Mesenchymal stem cell (in vitro differentiated cells and primary cell): ENCODE data around the gene HSPH1.
"Not testable (repeated sequence)": the region's sequence is repeated elsewhere in the genome, so short reads cannot be mapped to it uniquely, and the experiment has no call there.

Source experiments
- DNase-seq: peaks from one replicate; pipeline ENCODE4 v3.0.0-alpha.2; 2013
- H2AFZ ChIP-seq: one replicate; pipeline ENCODE4 v1.6.1; 2013; ENCODE audit warnings: low read depth, mild to moderate bottlenecking, control low read depth, inconsistent platforms, low read length, moderate library complexity
- H2AK5ac ChIP-seq: 2 replicates; pipeline ENCODE4 v1.6.1; 2013; ENCODE audit warnings: low read length, moderate library complexity, mild to moderate bottlenecking, inconsistent platforms; ENCODE audit not compliant: severe bottlenecking
- H2BK120ac ChIP-seq: one replicate; pipeline ENCODE4 v1.6.1; 2013; ENCODE audit warnings: low read depth, mild to moderate bottlenecking, inconsistent platforms, low read length, moderate library complexity
- H2BK12ac ChIP-seq, 2 experiments: one replicate each; pipeline ENCODE4 v1.6.1; 2013; ENCODE audit warnings: inconsistent platforms in 2 of 2, low read length in 2 of 2, mild to moderate bottlenecking in 2 of 2, moderate library complexity in 2 of 2, control low read depth in 1 of 2
- H2BK15ac ChIP-seq: one replicate; pipeline ENCODE4 v1.6.1; 2013; ENCODE audit warnings: mild to moderate bottlenecking, low read depth, inconsistent platforms; ENCODE audit not compliant: poor library complexity, severe bottlenecking
- H2BK5ac ChIP-seq: 2 replicates; pipeline ENCODE4 v1.6.1; 2013; ENCODE audit warnings: low read depth, mild to moderate bottlenecking, low read length, control low read depth, inconsistent platforms; ENCODE audit not compliant: poor library complexity, severe bottlenecking
- H3K14ac ChIP-seq, 2 experiments: one replicate each; pipeline ENCODE4 v1.6.1; 2013; ENCODE audit warnings: inconsistent platforms in 2 of 2, low read length in 2 of 2, control low read depth in 1 of 2, mild to moderate bottlenecking in 1 of 2, moderate library complexity in 1 of 2
- H3K18ac ChIP-seq, 2 experiments: one replicate each; pipeline ENCODE4 v1.6.1; 2013; ENCODE audit warnings: inconsistent platforms in 2 of 2, low read length in 2 of 2, control low read depth in 1 of 2, low read depth in 1 of 2, mild to moderate bottlenecking in 1 of 2
- H3K23ac ChIP-seq, 2 experiments: one replicate each; pipeline ENCODE4 v1.6.1; 2013; ENCODE audit warnings: inconsistent platforms in 2 of 2, low read length in 2 of 2, mild to moderate bottlenecking in 2 of 2, moderate library complexity in 2 of 2, control low read depth in 1 of 2
- H3K27ac ChIP-seq: 2 replicates; pipeline ENCODE4 v1.5.1; 2013; ENCODE audit warnings: mild to moderate bottlenecking, moderate library complexity, low read length, control low read depth, inconsistent platforms; ENCODE audit not compliant: poor library complexity, severe bottlenecking
- H3K27me3 ChIP-seq, 2 experiments: 2 replicates each; pipeline versions ENCODE4 v1.6.1 to v1.7.0; 2013; ENCODE audit warnings: low read length in 2 of 2, mild to moderate bottlenecking in 2 of 2, moderate library complexity in 2 of 2, control low read depth in 1 of 2, inconsistent platforms in 1 of 2; ENCODE audit not compliant: control insufficient read depth in 1 of 2, insufficient read depth in 1 of 2
- H3K36me3 ChIP-seq, 2 experiments: 2 replicates each; pipeline versions ENCODE4 v1.6.1 to v1.7.0; 2013; ENCODE audit warnings: low read length in 2 of 2, control low read depth in 1 of 2, inconsistent platforms in 1 of 2, low read depth in 1 of 2, mild to moderate bottlenecking in 1 of 2; ENCODE audit not compliant: insufficient read depth in 2 of 2, control insufficient read depth in 1 of 2
- H3K4ac ChIP-seq, 2 experiments: one replicate each; pipeline ENCODE4 v1.6.1; 2013; ENCODE audit warnings: inconsistent platforms in 2 of 2, low read length in 2 of 2, mild to moderate bottlenecking in 2 of 2, moderate library complexity in 2 of 2, control low read depth in 1 of 2, low read depth in 1 of 2
- H3K4me1 ChIP-seq: 2 replicates; pipeline ENCODE4 v1.6.1; 2013; ENCODE audit warnings: low read depth, low read length, control low read depth; ENCODE audit not compliant: control insufficient read depth, insufficient read depth
- H3K4me2 ChIP-seq: 2 replicates; pipeline ENCODE4 v1.6.1; 2013; ENCODE audit warnings: low read length, mild to moderate bottlenecking, inconsistent platforms; ENCODE audit not compliant: poor library complexity, severe bottlenecking
- H3K4me3 ChIP-seq, 2 experiments: 2 replicates each; pipeline versions ENCODE4 v1.5.1 to v1.7.0; 2013; ENCODE audit warnings: low read length in 2 of 2, mild to moderate bottlenecking in 2 of 2, control low read depth in 1 of 2, low read depth in 1 of 2; ENCODE audit not compliant: insufficient read depth in 1 of 2
- H3K79me1 ChIP-seq: replicated peaks from 2 replicates; pipeline ENCODE4 v1.6.1; 2013; ENCODE audit warnings: mild to moderate bottlenecking, control low read depth, low read length, inconsistent platforms; ENCODE audit not compliant: poor library complexity, severe bottlenecking
- H3K9ac ChIP-seq: 2 replicates; pipeline ENCODE4 v1.7.0; 2013; ENCODE audit warnings: mild to moderate bottlenecking, low read length, moderate library complexity
- H3K9me3 ChIP-seq: 2 replicates; pipeline ENCODE4 v1.7.0; 2013; ENCODE audit warnings: mild to moderate bottlenecking, low read length; ENCODE audit not compliant: control insufficient read depth
- H4K8ac ChIP-seq: one replicate; pipeline ENCODE4 v1.6.1; 2013; ENCODE audit warnings: inconsistent platforms, mild to moderate bottlenecking, low read length, moderate library complexity
- H4K91ac ChIP-seq: one replicate; pipeline ENCODE4 v1.6.1; 2013; ENCODE audit warnings: mild to moderate bottlenecking, low read length, inconsistent platforms
- WGBS: methylation state at CpG from one replicate; pipeline ENCODE4 v1.1.7; 2013; ENCODE audit warnings: mixed read lengths; 5-methylcytosine and 5-hydroxymethylcytosine counted together

HSPH1 gene

DNA sequence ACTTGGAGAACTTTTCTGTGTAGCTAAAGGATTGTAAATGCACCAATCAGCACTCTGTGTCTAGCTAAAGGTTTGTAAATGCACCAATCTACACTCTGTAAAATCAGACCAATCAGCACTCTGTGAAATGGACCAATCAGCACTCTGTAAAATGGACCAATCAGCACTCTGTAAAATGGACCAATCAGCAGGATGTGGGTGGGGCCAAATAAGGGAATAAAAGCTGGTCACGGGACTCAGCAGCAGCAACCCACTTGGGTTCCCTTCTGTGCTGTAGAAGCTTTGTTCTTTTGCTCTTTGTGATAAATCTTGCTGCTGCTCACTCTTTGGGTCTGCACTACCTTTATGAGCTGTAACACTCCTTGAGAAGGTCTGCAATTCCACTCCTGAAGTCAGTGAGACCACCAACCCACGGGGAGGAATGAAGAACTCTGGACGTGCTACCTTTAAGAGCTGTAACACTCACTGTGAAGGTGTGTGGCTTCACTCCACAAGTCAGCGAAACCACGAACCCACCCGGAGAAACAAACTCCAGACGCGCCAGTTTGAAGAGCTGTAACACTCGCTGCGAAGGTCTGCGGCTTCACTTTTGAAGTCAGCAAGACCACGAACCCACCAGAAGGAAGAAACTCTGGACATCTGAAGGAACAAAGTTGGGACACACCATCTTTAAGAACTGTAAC is 16.2 kb upstream of the HSPH1 start:
- not testable (repeated sequence) for H3K4me2 ChIP-seq, DNase-seq, H2BK120ac ChIP-seq, H3K27me3 ChIP-seq, H3K27ac ChIP-seq, H3K9me3 ChIP-seq, H4K8ac ChIP-seq, H2AK5ac ChIP-seq, H3K36me3 ChIP-seq, H2BK5ac ChIP-seq, H2BK15ac ChIP-seq, H3K4ac ChIP-seq, H3K14ac ChIP-seq, H2AFZ ChIP-seq, H3K9ac ChIP-seq, H3K4me3 ChIP-seq, H3K4me1 ChIP-seq, H4K91ac ChIP-seq, H2BK12ac ChIP-seq, H3K23ac ChIP-seq, H3K79me1 ChIP-seq, H3K18ac ChIP-seq
- 92% methylated on average over 12 of the region's 12 CpGs for WGBS

DNA sequence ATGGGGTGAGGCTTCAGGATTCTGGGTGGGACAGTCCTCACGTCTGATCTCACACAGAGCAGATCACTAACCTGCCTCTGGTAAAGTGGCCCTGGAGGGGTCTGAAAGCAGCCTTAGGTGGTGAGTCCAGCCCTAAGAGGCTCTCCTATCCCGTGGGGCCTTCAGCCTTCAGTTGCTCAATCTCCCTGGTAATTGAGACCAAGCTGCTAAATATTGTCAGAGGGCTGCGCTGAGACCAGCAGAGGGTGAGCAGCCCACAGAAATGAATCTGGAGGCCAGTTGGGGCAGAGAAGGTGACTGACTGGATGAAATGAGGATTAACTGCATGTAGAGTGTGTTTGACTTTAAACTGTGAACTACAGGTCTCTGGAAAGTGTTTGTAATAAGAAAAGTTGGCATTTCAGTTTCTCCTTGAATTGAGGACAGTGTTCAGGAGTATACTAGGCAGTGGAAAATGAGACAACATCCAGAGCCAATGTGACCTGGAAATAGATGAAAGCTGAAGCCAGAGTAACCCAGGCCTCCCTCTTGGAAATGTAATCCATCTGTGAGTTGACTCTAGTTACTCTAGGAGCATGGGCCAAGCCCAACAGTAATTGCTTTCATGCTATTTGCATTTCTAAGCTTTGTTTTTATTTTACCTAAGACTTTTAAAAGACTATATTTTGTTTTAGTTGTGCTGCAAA is 14.3 kb upstream of the HSPH1 start:
- H2BK12ac ChIP-seq = no peak overlapping the region
- no peak overlapping the region for H3K4me2 ChIP-seq
- H2BK120ac ChIP-seq = no peak overlapping the region
- DNase-seq = no peak
- H3K27me3 ChIP-seq = no peaks in the 10 kb centered on the region
- H4K91ac ChIP-seq = no peak overlapping the region
- no peaks in the 10 kb centered on the region for H3K79me1 ChIP-seq
- WGBS = 92% methylated on average over 3 of the region's 3 CpGs
- no peak overlapping the region for H3K27ac ChIP-seq
- H3K4ac ChIP-seq = no peak overlapping the region
- H3K9me3 ChIP-seq = no peaks in the 10 kb centered on the region
- H4K8ac ChIP-seq = peak overlapping the region; percentile 29
- H3K14ac ChIP-seq = no peak overlapping the region
- H2AK5ac ChIP-seq = no peak overlapping the region
- no peaks in the 10 kb centered on the region for H3K36me3 ChIP-seq
- no peak overlapping the region for H2BK5ac ChIP-seq
- H3K4me3 ChIP-seq = no peak overlapping the region
- H2AFZ ChIP-seq = no peak overlapping the region
- H3K4me1 ChIP-seq = peaks cover 3% of the 10 kb centered on the region
- no peak overlapping the region for H2BK15ac ChIP-seq
- H3K23ac ChIP-seq = no peak overlapping the region
- no peak overlapping the region for H3K18ac ChIP-seq
- H3K9ac ChIP-seq = no peak overlapping the region

DNA sequence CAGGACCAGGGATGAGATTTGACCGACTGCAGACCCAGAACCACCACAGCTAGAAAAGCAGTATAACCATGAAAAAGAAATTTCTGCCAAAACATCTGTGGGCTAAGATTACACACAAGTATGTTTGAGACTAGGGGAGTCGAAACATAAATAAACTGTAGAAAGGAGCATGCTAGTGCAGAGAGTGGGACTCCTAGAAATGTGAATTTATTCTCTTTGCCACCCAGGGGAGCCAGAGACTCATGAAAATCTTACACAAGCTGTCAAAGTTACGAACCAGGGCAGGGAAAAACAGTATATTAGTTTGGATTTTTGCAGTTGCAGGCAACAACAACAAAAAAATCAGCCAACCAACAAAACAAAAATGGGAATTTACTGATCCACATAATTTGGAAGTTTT is 12.3 kb upstream of the HSPH1 start:
- 50% methylated on average over 1 of the region's 3 CpGs for WGBS
- H3K36me3 ChIP-seq = no peaks in the 10 kb centered on the region
- H3K4me2 ChIP-seq = no peak overlapping the region
- H2AK5ac ChIP-seq = peak overlapping the region; percentile 96
- H3K14ac ChIP-seq = no peak overlapping the region
- H4K8ac ChIP-seq = no peak overlapping the region
- H3K18ac ChIP-seq = no peak overlapping the region
- no peak overlapping the region for H3K9ac ChIP-seq
- DNase-seq = peak; percentile 47
- H3K23ac ChIP-seq = no peak overlapping the region
- H3K4me1 ChIP-seq = peaks cover 3% of the 10 kb centered on the region
- no peak overlapping the region for H2BK12ac ChIP-seq
- no peak overlapping the region for H2BK5ac ChIP-seq
- H3K9me3 ChIP-seq = no peaks in the 10 kb centered on the region
- H3K27me3 ChIP-seq = no peaks in the 10 kb centered on the region
- H2AFZ ChIP-seq = no peak overlapping the region
- no peak overlapping the region for H2BK15ac ChIP-seq
- no peak overlapping the region for H2BK120ac ChIP-seq
- no peak overlapping the region for H3K4me3 ChIP-seq
- H4K91ac ChIP-seq = no peak overlapping the region
- no peak overlapping the region for H3K4ac ChIP-seq
- H3K79me1 ChIP-seq = no peaks in the 10 kb centered on the region
- no peak overlapping the region for H3K27ac ChIP-seq

DNA sequence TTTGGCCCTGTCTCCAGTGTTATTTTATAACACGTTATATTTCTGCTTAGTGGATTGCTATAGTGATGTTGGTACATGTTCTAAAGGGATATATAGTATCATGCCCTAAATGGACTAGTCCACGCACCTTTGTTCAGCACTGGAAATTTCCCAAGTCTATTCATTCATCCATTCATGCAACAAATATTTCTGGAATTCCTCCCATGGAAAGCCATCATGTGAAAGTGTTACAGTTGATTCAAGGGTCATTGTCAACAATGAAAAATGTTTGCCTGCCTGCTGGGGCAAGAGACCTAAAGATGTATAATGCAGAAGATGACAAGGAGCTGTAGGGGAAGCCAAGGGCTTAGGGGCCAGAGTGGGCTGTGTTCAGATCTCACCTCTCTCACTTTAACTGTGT is 10.8 kb upstream of the HSPH1 start:
- no peak overlapping the region for H3K4me3 ChIP-seq
- H3K14ac ChIP-seq = no peak overlapping the region
- no peak overlapping the region for H3K23ac ChIP-seq
- no peak overlapping the region for H3K4ac ChIP-seq
- 40% methylated on average over 1 of the region's 2 CpGs for WGBS
- no peaks in the 10 kb centered on the region for H3K9me3 ChIP-seq
- H2BK15ac ChIP-seq = no peak overlapping the region
- no peak overlapping the region for H2BK5ac ChIP-seq
- H3K27me3 ChIP-seq = no peaks in the 10 kb centered on the region
- H4K91ac ChIP-seq = no peak overlapping the region
- peaks cover 3% of the 10 kb centered on the region for H3K4me1 ChIP-seq
- H3K9ac ChIP-seq = no peak overlapping the region
- H3K79me1 ChIP-seq = no peaks in the 10 kb centered on the region
- no peak overlapping the region for H3K4me2 ChIP-seq
- H3K18ac ChIP-seq = no peak overlapping the region
- H3K27ac ChIP-seq = peak overlapping the region; percentile 73
- H2AK5ac ChIP-seq = no peak overlapping the region
- H2BK12ac ChIP-seq = no peak overlapping the region
- no peak overlapping the region for H2AFZ ChIP-seq
- DNase-seq = peak; percentile 72
- no peaks in the 10 kb centered on the region for H3K36me3 ChIP-seq
- no peak overlapping the region for H4K8ac ChIP-seq
- no peak overlapping the region for H2BK120ac ChIP-seq
